ENCODE results near the gene RIT1. TPM values are rescaled to one million over a fixed set of nuclear protein-coding genes. Genes with fewer than 3 reads are reported as not detected.
A peak's percentile ranks its signal among the peaks of the same experiment; 100 is the strongest.

RIT1 gene
- total RNA-seq, 1 experiment from 2014 or later, result 59.2 TPM

- peaks cover 75% of the 10 kb centered on the region for H3F3A ChIP-seq (ENCODE audit: insufficient read depth, low read depth)
- intact Hi-C loops (cut with micrococcal nuclease; ENCODE audit: unreplicated experiment), result no loop called here
- POLR2A ChIA-PET (ENCODE audit: unreplicated experiment), result interaction anchor here (0.5 to 0.9 kb wide), 4 partner anchors 10 to 118 kb away, joined by 3 to 6 read pairs (median 4); partner anchors contain the start of gene RAB25
- no peaks in the 10 kb centered on the region for H3K9me3 ChIP-seq (ENCODE audit: insufficient read depth, low read depth)
- peak overlapping the region; percentile 12; the same call in 1 of the 2 replicates for H3K4me2 ChIP-seq
- CTCF ChIA-PET, result interaction anchor here (0.7 kb wide), 1 partner anchor 47 kb away, joined by 3 read pairs; no protein-coding TSS in a partner anchor
- BruUV-seq (replicated peaks), result no TSS peak
- no peaks in the 10 kb centered on the region for H3K79me2 ChIP-seq (ENCODE audit: low read depth)
- H3K27me3 ChIP-seq (ENCODE audit: insufficient read depth, low read depth), result no peaks in the 10 kb centered on the region
- no peaks in the 10 kb centered on the region for H3K9me2 ChIP-seq (ENCODE audit: insufficient read depth)
- TF ChIP-seq EZH2 (IDR thresholded peaks at IDR 0.05; ENCODE audit: low read depth) (no peak), CTCF (conservative IDR thresholded peaks at IDR 0.05) (no peak)
- H2AFZ ChIP-seq, result no peak overlapping the region
- no peak overlapping the region for H3K27ac ChIP-seq
- H3K4me1 ChIP-seq (replicated peaks; ENCODE audit: insufficient read depth), result peaks cover 61% of the 10 kb centered on the region
- H3K36me3 ChIP-seq (ENCODE audit: low read depth), result peaks cover 11% of the 10 kb centered on the region
- no peak overlapping the region for H3K4me3 ChIP-seq
- no peak for DNase-seq
- peaks cover 21% of the 10 kb centered on the region; the same call in 1 of the 2 replicates for H4K20me1 ChIP-seq (ENCODE audit: insufficient read depth)
Measured at GRCh38 chr1:155942578-155943141, 31.5 kb upstream of the RIT1 start.

- Histone ChIP-seq H3K27ac (peak overlapping the region; percentile 85), H3K4me2 (peak overlapping the region; percentile 42), H3K9me2 (ENCODE audit: insufficient read depth) (no peaks in the 10 kb centered on the region), H4K20me1 (ENCODE audit: insufficient read depth) (peaks cover 17% of the 10 kb centered on the region; the same call in 1 of the 2 replicates), H2AFZ (no peak overlapping the region), H3K79me2 (ENCODE audit: low read depth) (no peaks in the 10 kb centered on the region), H3K36me3 (ENCODE audit: low read depth) (peaks cover 7% of the 10 kb centered on the region), H3K4me1 (replicated peaks; ENCODE audit: insufficient read depth) (peaks cover 61% of the 10 kb centered on the region), H3F3A (ENCODE audit: insufficient read depth, low read depth) (peaks cover 72% of the 10 kb centered on the region), H3K9me3 (ENCODE audit: insufficient read depth, low read depth) (no peaks in the 10 kb centered on the region), H3K27me3 (ENCODE audit: insufficient read depth, low read depth) (no peaks in the 10 kb centered on the region), H3K4me3 (no peak overlapping the region)
- intact Hi-C loops (cut with micrococcal nuclease; ENCODE audit: unreplicated experiment), result no loop called here
- ChIA-PET CTCF (no interaction called here), POLR2A (ENCODE audit: unreplicated experiment) (no interaction called here)
- DNase-seq, result no peak
- no peak for TF ChIP-seq EZH2 (IDR thresholded peaks at IDR 0.05; ENCODE audit: low read depth)
- TF ChIP-seq CTCF (conservative IDR thresholded peaks at IDR 0.05), result no peak
- BruUV-seq (replicated peaks), result no TSS peak
Measured at GRCh38 chr1:155941845-155942531, 30.8 kb upstream of the RIT1 start.

- no peak within 1 kb of the TSS for H3K4me3 ChIP-seq
- BruUV-seq (replicated peaks), result no TSS peak
- no peak within 1 kb of the TSS for H2AFZ ChIP-seq
- POLR2A ChIA-PET (ENCODE audit: unreplicated experiment), result interaction anchor here (0.5 to 0.7 kb wide), 4 partner anchors 14 to 348 kb away, joined by 3 to 8 read pairs (median 5); no protein-coding TSS in a partner anchor
- peak; percentile 62 to 73 for DNase-seq
- H3K27me3 ChIP-seq (ENCODE audit: insufficient read depth, low read depth), result no peaks in the 10 kb centered on the region
- peaks cover 60% of the 10 kb centered on the region for H3K4me1 ChIP-seq (replicated peaks; ENCODE audit: insufficient read depth)
- H3K9me3 ChIP-seq (ENCODE audit: insufficient read depth, low read depth), result no peaks in the 10 kb centered on the region
- intact Hi-C loops (cut with micrococcal nuclease; ENCODE audit: unreplicated experiment), result no loop called here
- TF ChIP-seq EZH2 (IDR thresholded peaks at IDR 0.05; ENCODE audit: low read depth) (no peak), CTCF (conservative IDR thresholded peaks at IDR 0.05) (no peak)
- H3K36me3 ChIP-seq (ENCODE audit: low read depth), result no peaks in the 10 kb centered on the region
- H4K20me1 ChIP-seq (ENCODE audit: insufficient read depth), result peaks cover 15% of the 10 kb centered on the region; the same call in 1 of the 2 replicates
- peaks cover 66% of the 10 kb centered on the region for H3F3A ChIP-seq (ENCODE audit: insufficient read depth, low read depth)
- no peaks in the 10 kb centered on the region for H3K9me2 ChIP-seq (ENCODE audit: insufficient read depth)
- peak within 1 kb of the TSS; percentile 42 for H3K4me2 ChIP-seq
- no peaks in the 10 kb centered on the region for H3K79me2 ChIP-seq (ENCODE audit: low read depth)
- H3K27ac ChIP-seq, result peak within 1 kb of the TSS; percentile 85
- CTCF ChIA-PET, result interaction anchor here (0.5 to 1.3 kb wide), 3 partner anchors 10 to 189 kb away, joined by 3 to 6 read pairs (median 4); no protein-coding TSS in a partner anchor
Measured at GRCh38 chr1:155940993-155941844, 30.1 kb upstream of the RIT1 start, which contains the start of gene RXFP4. RXFP4 (plus strand) TSS chr1:155941638; CDS start chr1:155941710, 72 bp downstream.

Measured in PC-9 (cell line).